ENCODE results near the gene FOLR1. TPM values are rescaled to one million over a fixed set of nuclear protein-coding genes. Genes with fewer than 3 reads are reported as not detected.

FOLR1 gene
- polyA plus RNA-seq, 1 of the 3 experiments (the other 2 are of a cell fraction), result not detected

DNA sequence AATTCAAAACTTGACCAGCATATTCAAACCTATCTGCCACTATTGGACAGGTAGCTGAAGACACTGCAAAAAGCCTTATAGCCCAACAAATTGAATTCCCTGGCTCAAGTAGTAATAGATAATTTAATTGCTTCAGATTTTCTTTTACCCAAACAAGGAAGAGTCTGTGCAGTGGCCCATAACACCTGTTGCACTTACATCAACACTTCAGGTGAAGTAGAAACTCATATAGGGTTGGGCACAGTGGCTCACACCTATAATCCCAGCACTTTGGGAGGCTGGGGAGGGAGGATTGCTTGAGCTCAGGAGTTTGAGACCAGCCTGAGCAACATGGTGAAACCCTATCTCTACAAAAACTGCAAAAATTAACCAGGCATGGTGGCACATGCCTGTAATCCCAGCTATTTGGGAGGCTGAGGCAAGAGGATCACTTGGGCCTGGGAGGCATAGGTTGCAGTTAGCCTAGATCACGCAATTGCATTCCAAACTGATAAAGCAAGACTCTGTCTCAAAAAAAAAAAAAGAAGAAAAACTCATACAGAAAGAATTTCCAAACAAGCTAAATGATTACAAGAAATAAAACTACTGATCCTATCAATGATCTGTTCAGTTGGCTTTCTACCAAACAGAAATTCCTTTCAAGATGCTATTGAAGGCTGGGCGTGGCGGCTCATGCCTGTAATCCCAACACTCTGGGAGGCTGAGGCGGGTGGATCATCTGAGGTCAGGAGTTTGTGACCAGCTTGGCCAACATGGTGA, 47.0 kb upstream of the FOLR1 start:
- Histone ChIP-seq H3K9me2 (no peaks in the 10 kb centered on the region), H3K79me2 (ENCODE audit: insufficient read depth) (no peaks in the 10 kb centered on the region), H3K4me1 (ENCODE audit: control insufficient read depth in 1 of 2, insufficient read depth in 2 of 2, low read depth in 1 of 2, low read length in 1 of 2) (no peaks in the 10 kb centered on the region; a peak in 1 of 4 replicates), H3K9ac (no peak overlapping the region), H3K4me3 (ENCODE audit: low read depth in 2 of 2, low read length in 1 of 2) (no peak overlapping the region), H3K27ac (ENCODE audit: low read depth in 2 of 2, low read length in 1 of 2) (peak overlapping the region in 1 of 2 experiments; percentile 27; a peak in 1 of 4 replicates), H3K27me3 (ENCODE audit: insufficient read depth) (no peaks in the 10 kb centered on the region), H3K36me3 (replicated peaks in 1 of 2; ENCODE audit: control insufficient read depth in 1 of 2, insufficient read depth in 2 of 2, low read length in 1 of 2) (no peaks in the 10 kb centered on the region), H4K20me1 (ENCODE audit: insufficient read depth) (no peaks in the 10 kb centered on the region), H3F3A (replicated peaks; ENCODE audit: insufficient read depth) (no peaks in the 10 kb centered on the region), H3K9me3 (no peaks in the 10 kb centered on the region), H2AFZ (ENCODE audit: low read depth) (no peak overlapping the region), H3K4me2 (no peak overlapping the region)
- POLR2A ChIA-PET, result no interaction called here
- DNase-seq, result no peak
- 63% methylated on average over 4 of the region's 4 CpGs for WGBS (ENCODE audit: low lambda C conversion rate)
- no peak for TF ChIP-seq MEF2A (IDR thresholded peaks at IDR 0.05; ENCODE audit: borderline replicate concordance, low read depth)
- no peak for TF ChIP-seq EZH2phosphoT487 (IDR thresholded peaks at IDR 0.05; ENCODE audit: borderline replicate concordance, low read depth)
- TF ChIP-seq NRF1 (IDR thresholded peaks at IDR 0.05; ENCODE audit: low read depth, low read length), result no peak
- TF ChIP-seq, protein P1, sequence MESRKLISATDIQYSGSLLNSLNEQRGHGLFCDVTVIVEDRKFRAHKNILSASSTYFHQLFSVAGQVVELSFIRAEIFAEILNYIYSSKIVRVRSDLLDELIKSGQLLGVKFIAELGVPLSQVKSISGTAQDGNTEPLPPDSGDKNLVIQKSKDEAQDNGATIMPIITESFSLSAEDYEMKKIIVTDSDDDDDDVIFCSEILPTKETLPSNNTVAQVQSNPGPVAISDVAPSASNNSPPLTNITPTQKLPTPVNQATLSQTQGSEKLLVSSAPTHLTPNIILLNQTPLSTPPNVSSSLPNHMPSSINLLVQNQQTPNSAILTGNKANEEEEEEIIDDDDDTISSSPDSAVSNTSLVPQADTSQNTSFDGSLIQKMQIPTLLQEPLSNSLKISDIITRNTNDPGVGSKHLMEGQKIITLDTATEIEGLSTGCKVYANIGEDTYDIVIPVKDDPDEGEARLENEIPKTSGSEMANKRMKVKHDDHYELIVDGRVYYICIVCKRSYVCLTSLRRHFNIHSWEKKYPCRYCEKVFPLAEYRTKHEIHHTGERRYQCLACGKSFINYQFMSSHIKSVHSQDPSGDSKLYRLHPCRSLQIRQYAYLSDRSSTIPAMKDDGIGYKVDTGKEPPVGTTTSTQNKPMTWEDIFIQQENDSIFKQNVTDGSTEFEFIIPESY (IDR thresholded peaks at IDR 0.05; ENCODE audit: borderline replicate concordance, low read depth), result no peak
- TF ChIP-seq, protein P2, sequence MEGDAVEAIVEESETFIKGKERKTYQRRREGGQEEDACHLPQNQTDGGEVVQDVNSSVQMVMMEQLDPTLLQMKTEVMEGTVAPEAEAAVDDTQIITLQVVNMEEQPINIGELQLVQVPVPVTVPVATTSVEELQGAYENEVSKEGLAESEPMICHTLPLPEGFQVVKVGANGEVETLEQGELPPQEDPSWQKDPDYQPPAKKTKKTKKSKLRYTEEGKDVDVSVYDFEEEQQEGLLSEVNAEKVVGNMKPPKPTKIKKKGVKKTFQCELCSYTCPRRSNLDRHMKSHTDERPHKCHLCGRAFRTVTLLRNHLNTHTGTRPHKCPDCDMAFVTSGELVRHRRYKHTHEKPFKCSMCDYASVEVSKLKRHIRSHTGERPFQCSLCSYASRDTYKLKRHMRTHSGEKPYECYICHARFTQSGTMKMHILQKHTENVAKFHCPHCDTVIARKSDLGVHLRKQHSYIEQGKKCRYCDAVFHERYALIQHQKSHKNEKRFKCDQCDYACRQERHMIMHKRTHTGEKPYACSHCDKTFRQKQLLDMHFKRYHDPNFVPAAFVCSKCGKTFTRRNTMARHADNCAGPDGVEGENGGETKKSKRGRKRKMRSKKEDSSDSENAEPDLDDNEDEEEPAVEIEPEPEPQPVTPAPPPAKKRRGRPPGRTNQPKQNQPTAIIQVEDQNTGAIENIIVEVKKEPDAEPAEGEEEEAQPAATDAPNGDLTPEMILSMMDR (IDR thresholded peaks at IDR 0.05), result no peak
- no peak for TF ChIP-seq YY1 (IDR thresholded peaks at IDR 0.05; ENCODE audit: low read depth)
- 0 out of 2 replicates have a peak, but pooled peaks have one; percentile 28 for TF ChIP-seq NFIC (IDR thresholded peaks at IDR 0.05; ENCODE audit: borderline replicate concordance)
- TF ChIP-seq TEAD4 (IDR thresholded peaks at IDR 0.05; ENCODE audit: borderline replicate concordance, insufficient read depth), result 0 out of 2 replicates have a peak, but pooled peaks have one; percentile 19
- peak; percentile 14; the same call in 1 of the 2 replicates for TF ChIP-seq RXRA (IDR thresholded peaks at IDR 0.05; ENCODE audit: borderline replicate concordance, low read depth)
- TF ChIP-seq FOSL2 (IDR thresholded peaks at IDR 0.05; ENCODE audit: borderline replicate concordance, low read depth), result peak; percentile 4; the same call in 1 of the 2 replicates
- no peak for TF ChIP-seq GATA2 (CRISPR knock-in tag; IDR thresholded peaks at IDR 0.05)
- no peak for TF ChIP-seq RAD21 (IDR thresholded peaks at IDR 0.05; ENCODE audit: low read length)
- CTCF ChIA-PET, result interaction anchor here (0.7 to 3.5 kb wide), 37 partner anchors 8 to 311 kb away, joined by 3 to 35 read pairs (median 7); partner anchors contain the start of gene CLPB

DNA sequence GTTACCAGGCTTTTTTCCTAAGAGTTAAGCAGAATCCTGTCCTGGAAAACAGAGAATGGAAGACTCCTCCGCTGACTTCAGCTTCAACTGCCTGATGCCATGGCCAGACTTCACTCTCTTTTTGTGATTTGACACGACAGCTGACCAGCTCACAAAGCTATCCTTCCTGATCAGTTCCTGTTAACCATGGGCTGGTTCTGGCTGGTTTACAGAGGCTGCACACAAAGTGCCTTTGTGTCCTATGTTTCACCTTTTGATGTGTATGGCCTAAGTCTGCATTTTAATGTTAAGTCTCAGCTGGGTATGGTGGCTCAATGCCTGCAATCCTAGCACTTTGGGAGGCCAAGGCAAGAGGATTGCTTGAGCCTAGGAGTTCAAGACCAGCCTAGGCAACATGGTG, 45.3 kb upstream of the FOLR1 start:
- TF ChIP-seq SMC3 (IDR thresholded peaks at IDR 0.05; ENCODE audit: low read depth, low read length), result no peak
- no peak for TF ChIP-seq NRF1 (IDR thresholded peaks at IDR 0.05; ENCODE audit: low read depth, low read length)
- TF ChIP-seq, protein P3, sequence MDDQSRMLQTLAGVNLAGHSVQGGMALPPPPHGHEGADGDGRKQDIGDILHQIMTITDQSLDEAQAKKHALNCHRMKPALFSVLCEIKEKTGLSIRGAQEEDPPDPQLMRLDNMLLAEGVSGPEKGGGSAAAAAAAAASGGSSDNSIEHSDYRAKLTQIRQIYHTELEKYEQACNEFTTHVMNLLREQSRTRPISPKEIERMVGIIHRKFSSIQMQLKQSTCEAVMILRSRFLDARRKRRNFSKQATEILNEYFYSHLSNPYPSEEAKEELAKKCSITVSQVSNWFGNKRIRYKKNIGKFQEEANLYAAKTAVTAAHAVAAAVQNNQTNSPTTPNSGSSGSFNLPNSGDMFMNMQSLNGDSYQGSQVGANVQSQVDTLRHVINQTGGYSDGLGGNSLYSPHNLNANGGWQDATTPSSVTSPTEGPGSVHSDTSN (IDR thresholded peaks at IDR 0.05), result no peak
- no peak for TF ChIP-seq RFX5 (IDR thresholded peaks at IDR 0.05; ENCODE audit: low read length)
- no peak for TF ChIP-seq EP300 (IDR thresholded peaks at IDR 0.05; ENCODE audit: borderline replicate concordance in 1 of 2, low read depth in 1 of 2, low read length in 1 of 2)
- no peak for TF ChIP-seq FOSL2 (IDR thresholded peaks at IDR 0.05; ENCODE audit: borderline replicate concordance, low read depth)
- ChIA-PET CTCF (interaction anchor here (0.9 to 1.9 kb wide), 3 partner anchors 10 to 284 kb away, joined by 3 to 7 read pairs (median 5); no protein-coding TSS in a partner anchor), POLR2A (no interaction called here)
- no peaks in the 10 kb centered on the region for H3K36me3 ChIP-seq (replicated peaks in 1 of 2; ENCODE audit: control insufficient read depth in 1 of 2, insufficient read depth in 2 of 2, low read length in 1 of 2)
- no peaks in the 10 kb centered on the region for H3K27me3 ChIP-seq (ENCODE audit: insufficient read depth)
- H3K9me3 ChIP-seq, result no peaks in the 10 kb centered on the region
- H3K9me2 ChIP-seq, result no peaks in the 10 kb centered on the region
- no peak overlapping the region for H3K4me2 ChIP-seq
- WGBS (ENCODE audit: low lambda C conversion rate), result 22% methylated on average over 2 of the region's 2 CpGs
- no peaks in the 10 kb centered on the region; a peak in 1 of 4 replicates for H3K4me1 ChIP-seq (ENCODE audit: control insufficient read depth in 1 of 2, insufficient read depth in 2 of 2, low read depth in 1 of 2, low read length in 1 of 2)
- H4K20me1 ChIP-seq (ENCODE audit: insufficient read depth), result no peaks in the 10 kb centered on the region
- no peak overlapping the region for H2AFZ ChIP-seq (ENCODE audit: low read depth)
- H3K27ac ChIP-seq (ENCODE audit: low read depth in 2 of 2, low read length in 1 of 2), result no peak overlapping the region
- DNase-seq, result no peak
- H3K79me2 ChIP-seq (ENCODE audit: insufficient read depth), result no peaks in the 10 kb centered on the region
- H3K4me3 ChIP-seq (ENCODE audit: low read depth in 2 of 2, low read length in 1 of 2), result no peak overlapping the region
- no peaks in the 10 kb centered on the region for H3F3A ChIP-seq (replicated peaks; ENCODE audit: insufficient read depth)
- H3K9ac ChIP-seq, result no peak overlapping the region
